Activated gamma-delta T cell treated with anti-CD3 and anti-CD28 coated beads, Interleukin-2, amount 50 U/mL, for 16 hours (primary cell): ENCODE measurements around the gene ARMC12.

ENCODE experiments used
- DNase-seq: peaks from one replicate; pipeline ENCODE4 v3.0.0-alpha.2; 2020; ENCODE audit warnings: low read depth

ARMC12 gene

DNA sequence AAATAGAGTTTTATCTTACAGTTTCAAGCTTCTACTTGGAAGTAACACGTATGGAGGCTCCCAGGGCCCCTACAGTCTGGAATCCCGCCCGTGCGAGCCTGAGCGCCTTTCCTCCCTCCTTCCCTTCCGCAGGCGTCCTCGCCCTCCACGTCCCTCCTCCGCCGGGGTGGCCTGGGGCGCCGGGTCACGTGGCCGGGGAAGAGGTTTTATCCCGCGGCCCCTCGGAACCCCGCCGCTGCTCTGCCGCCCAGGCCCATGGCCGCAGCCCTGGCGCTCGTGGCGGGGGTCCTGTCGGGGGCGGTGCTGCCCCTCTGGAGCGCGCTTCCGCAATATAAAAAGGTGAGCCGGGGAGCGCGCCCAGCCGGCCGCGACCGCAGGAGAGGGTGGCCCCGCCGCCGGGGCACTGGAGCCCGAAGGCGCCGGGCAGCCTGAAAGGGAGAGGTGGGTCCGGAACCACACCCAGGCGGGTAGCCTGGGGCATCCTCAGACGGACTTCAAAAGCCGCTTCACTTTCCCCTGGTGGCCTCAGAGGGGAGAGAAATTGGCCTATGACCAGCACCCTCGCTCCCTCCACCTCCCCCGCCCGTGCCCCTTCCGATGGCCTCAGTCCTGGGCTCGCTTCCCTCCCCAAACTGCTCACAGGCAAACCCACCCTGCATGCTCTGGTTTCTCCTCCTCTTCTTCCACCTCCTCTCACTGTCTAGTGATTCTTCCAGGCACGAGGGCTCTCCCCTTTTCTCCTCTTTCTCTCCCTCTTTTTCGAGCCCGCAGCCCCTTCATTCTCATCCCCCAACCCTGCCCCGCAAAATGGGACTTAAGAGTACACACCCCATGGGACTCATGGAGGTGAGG lies 39.8 kb downstream of the ARMC12 start, which contains the start of gene CLPSL2:
Gene CLPSL2, plus strand, starts transcription at position 235 of the 852 bp plus-strand sequence. Its CDS starts 21 bp downstream, at position 256.
- DNase-seq, result no peak

DNA sequence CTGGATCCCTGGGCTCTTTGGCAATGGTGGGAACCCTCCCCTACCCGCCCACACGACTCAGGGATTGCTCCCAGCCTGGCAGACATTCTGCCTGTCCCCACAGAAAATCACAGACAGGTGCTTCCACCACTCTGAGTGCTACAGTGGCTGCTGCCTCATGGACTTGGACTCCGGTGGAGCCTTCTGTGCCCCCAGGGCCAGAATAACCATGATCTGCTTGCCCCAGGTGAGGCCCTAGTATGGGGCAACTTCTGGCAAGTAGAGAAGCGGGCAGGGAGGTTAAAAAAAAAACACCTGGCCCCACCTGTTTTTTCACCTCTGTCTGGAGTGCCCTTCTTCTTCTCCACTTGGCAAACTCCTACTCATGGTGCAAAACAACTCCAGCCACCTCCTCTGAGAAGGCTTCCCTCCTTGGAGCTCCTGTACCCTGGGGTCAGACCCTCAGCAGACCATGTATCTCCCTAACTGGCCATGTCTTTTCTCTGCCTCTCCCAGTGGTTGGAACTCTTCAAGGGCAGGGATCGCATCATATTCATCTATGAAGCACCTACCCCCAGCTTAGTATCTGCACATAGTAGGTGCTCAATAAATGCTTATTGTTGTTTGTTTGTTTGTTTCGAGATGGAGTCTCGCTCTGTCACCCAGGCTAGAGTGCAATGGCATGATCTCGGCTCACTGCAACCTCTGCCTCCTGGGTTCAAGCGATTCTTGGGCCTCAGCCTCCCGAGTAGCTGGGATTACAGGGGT lies 40.7 kb downstream of the ARMC12 start:
- DNase-seq, result no peak

DNA sequence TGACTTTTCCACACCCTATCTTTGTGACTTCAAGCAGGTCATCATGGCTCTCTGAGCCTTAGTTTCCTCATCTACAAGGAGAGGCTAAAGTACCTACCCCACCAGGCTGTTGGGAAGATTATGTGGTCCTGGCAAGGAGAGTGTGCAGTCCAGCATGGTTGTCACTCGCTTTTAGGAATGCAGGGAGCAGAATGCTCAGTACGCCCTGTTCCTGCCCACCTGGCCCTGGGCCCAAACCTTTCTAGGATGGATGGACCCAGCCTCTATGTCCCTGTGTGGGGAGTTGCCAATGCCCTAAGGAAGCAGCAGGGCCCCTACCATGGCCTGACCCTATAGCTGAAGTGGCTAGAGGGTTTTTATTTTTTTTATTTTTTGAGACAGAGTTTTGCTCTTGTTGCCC lies 41.6 kb downstream of the ARMC12 start:
- DNase-seq, result no peak

DNA sequence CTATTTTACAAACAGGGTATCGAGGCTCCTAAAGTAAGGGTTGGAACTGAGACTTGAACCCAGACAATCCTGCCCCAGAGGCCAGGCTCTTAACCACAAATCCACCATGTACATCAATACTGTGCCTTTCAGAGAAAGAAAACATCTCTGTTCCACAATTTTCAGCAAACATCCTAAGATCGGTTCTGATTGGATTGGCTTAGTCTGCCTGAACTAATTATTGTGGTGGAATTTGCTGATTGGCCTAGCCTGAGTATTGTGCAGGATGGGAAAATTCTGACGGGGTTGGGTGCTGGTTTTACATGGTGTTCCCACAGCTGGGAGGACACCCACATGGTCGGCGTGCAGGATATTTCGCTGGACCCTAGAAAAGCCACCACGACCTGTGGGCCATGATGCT lies 43.9 kb downstream of the ARMC12 start, which contains the start of gene CLPSL1:
Gene CLPSL1, plus strand, starts transcription at position 301 of the 400 bp plus-strand sequence. Its CDS starts 92 bp downstream, at position 393.
- DNase-seq, result no peak

DNA sequence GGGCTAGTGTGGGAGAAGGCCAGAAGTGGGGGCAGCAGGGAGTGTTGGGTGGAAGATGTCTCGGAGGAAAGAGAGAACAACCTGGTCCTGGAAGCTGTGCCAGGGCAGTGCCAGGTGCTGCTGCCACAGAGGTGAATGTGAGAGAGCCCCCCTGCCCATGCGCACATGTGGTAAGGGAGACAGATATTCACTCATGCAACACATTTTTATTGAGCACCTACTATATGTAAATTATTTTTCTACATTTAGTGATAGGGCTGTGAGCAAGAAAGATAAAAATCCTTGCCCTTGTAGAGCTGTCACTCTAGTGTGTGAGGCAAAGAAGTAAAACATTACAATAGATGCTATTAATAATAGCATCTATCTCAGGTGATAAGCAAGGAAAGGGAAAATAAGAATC lies 44.5 kb downstream of the ARMC12 start:
- DNase-seq, result no peak

DNA sequence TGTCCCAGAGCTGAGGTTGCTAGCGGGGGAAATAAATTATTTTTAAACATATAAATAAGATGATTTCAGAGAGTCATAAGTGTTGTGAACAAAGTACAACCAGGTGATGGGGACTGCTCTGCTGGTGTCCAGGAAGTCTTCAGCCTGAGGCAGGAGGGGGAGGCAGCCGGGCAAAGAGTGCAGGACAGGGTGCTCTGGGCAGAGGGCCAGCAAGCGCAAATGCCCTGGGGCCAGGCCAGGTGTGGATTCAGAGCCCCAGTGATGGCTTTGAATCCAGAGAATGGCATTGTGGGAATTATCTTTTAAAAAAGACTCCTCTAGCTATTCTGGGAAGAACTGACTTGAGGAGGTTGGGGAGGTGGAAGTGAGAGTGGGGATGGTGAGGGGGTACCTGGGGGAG lies 45.6 kb downstream of the ARMC12 start:
- no peak for DNase-seq

DNA sequence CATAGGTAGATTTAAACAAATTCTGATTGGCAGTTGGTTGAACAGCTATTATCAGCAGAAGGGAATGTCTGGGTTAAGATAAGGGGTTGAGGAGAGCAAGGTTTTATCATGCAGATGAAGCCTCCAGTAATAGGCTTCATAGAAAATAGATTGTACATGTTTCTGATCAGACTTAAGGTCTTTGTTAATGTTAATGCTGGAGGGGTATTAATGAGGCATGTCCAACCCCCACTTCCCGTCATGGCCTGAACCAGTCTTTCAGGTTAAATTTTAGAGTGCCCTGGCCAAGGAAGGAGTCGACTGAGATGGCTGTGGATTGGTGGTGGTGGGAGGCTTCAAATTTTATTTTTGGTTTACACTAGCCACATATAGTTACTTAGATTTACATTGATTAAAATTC lies 47.4 kb downstream of the ARMC12 start:
- DNase-seq, result no peak

DNA sequence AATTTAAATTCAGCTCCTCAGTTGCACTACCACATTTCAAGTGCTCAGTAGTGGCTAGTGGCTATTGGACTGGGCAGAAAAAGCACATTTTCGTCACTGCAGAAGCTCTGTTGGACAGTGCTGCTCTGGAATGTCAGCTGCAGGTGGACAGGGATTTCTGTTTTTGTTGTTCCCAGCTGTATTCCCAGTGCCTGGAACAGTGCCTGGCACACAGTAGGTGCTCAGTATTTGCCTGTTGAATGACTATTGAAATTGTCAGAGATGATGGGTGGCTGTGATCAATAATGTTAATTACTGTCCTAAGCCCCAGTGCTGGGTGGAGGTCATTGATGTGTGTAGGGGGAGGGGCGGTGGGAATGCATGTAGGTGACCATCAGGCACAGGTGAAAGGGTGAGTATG lies 49.4 kb downstream of the ARMC12 start:
- no peak for DNase-seq

DNA sequence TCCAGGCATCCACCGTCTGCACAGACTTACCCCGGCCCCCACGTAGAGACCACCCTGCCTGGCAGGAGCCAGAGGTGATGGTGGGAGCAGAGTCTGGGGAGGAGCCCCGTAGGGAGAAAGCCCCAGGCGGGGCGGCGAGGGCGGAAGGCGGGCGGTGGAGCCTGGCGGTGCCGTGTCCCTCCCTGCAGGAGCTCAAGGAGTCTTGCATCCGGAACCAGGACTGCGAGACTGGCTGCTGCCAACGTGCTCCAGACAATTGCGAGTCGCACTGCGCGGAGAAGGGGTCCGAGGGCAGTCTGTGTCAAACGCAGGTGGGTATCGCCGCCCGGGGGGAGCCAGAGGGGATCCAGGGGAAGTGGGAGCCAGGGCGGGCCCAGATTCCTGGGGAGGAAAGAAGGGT lies 50.0 kb downstream of the ARMC12 start:
- no peak for DNase-seq

DNA sequence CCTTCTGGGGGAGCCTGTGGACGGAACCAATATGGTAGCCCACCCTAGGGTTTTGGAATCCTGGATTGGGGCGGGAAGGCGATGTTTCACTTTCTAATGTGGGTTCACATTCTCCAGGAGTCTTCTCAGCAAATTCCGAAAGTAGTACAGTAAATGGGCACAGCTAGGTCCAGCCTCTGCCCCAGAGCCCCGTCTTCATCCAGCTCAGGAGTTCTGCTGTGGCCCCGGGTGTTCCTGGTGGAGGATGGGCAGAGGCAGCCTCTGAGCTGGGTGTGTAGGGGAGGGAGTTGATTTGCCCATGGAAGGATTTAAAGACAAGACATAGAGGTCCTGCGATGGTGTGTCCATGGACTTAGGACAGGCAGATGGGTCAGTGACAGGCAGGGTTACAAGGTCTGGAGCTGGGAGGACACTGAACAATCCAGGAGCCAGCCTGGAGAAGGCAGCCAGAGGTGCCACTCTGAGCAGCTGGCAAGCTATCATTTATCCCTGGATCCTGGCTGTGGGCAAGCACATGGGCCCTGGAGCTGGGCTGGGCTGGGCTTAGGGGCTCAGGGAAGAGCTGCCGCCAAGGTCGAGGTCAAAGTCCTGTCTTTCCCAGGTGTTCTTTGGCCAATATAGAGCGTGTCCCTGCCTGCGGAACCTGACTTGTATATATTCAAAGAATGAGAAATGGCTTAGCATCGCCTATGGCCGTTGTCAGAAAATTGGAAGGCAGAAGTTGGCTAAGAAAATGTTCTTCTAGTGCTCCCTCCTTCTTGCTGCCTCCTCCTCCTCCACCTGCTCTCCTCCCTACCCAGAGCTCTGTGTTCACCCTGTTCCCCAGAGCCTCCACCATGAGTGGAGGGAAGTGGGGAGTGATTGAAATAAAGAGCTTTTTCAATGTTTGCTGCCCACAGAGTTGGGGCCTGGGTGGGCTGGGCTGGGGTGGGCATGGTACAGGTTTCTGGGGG lies 50.7 kb downstream of the ARMC12 start:
- no peak for DNase-seq

DNA sequence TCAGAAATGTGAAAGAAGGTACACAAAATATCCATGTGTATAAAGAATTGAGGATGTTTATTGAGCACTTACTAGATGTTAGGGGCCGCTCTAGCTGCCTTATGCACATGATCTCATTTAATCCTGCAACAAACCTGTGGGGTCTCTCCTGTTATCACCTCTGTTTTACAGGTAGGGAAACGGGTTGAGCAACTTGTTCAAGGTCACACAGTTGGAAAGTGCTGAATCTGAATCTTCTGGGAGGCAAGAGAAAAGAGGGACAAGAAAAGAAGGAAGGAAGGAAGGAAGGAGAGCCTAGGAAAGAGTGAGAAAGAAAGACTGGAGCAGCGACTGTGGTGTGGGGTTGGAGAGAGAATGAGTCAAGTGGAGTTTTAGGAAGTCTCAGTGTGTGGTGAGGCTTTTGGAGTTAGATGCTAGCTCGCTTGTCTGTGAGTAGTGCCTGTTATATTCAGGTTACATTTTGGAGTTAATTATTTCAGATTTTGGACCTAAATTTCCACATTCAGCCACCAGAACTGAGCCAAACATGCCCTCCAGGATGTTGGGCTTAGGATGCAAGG lies 51.7 kb downstream of the ARMC12 start:
- DNase-seq, result no peak

DNA sequence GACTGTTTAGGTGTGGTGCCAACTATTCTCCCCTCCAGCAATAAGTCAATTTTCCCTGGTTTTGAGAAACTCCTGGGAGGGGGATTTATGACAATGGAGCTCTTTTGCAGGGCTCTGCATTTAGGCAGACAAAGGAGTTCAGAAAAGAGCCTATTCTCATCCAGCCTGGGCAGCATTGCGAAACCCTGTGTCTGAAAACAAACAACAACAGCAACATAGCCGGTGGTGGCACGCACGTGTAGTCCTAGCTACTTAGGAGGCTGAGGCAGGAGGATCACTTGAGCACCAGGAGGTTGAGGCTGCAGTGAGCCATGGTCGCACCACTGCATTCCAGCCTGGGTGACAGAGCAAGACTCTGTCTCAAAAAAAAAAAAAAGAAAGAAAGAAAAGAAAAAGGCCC lies 53.9 kb downstream of the ARMC12 start:
- DNase-seq, result no peak

DNA sequence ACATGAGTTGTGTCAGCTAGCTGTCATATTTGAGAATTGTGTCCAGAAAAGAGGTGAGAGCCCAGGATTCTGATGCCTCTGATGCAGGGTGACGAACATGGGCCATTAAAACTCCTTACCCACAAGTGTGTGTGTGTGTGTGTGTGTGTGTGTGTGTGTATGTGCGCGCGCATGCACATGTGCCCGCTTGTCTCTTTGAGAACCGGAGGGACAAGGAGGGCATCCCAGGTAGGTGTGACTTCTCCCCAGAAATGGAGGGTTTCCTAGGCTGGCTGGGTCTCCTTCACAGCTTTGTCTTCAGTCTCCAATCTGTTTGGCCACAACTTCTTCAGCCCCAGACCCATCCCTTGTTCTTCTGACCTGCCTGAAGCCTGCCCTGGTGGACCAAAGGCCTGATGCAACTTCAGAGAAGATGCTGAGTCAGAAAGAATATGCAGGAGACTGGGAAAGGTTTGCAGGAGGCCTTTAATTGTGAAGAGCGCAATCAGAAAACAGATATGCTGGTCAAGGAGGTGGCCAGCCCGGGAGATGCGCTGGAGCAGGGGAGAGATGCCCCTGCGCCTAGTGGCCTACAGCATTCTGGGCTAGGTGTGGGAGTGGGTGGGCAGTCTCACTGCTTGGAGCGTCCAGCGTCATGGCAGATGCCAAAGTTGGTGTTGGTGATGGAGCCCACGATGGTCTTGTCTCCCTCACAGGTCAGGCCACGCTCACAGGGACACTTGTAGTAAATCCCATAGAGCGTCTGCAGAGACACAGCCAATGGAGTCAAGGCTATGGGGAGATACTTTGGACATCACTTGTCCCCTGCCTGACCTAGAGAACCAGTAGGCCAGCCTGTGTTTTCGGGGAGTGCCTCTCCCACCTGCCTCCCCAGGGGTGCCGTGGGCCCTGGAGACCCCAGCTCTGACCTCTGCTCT lies 58.0 kb downstream of the ARMC12 start:
- DNase-seq, result no peak

DNA sequence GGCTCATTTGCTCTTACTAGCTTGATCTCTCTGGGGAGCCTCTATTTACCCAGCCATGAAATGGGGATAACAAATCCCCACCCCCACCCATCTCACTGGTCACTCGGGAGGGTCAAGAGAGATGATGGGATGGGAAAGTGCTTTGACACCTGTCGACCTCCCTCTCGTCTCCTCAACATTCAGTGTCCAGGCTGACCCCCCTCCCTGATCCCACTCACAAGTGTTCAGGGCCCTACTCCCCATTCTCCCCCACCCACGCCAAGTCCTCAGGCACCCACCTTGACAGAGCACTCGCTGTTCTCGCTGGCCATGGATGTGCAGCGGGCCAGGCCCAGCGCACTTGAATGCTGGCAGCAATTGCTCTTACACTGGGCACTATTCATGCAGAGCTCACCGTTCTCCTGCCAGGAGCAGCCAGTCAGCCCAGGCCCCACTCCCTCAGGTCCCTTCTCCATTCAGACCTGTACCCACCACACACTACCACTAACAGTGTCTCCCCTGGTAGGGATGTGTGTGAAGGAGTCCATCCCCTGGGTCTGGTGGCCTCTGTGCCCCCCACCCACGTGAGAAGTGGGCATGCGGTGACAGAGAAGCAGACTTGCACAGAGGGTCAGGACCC lies 58.7 kb downstream of the ARMC12 start:
- DNase-seq, result no peak

DNA sequence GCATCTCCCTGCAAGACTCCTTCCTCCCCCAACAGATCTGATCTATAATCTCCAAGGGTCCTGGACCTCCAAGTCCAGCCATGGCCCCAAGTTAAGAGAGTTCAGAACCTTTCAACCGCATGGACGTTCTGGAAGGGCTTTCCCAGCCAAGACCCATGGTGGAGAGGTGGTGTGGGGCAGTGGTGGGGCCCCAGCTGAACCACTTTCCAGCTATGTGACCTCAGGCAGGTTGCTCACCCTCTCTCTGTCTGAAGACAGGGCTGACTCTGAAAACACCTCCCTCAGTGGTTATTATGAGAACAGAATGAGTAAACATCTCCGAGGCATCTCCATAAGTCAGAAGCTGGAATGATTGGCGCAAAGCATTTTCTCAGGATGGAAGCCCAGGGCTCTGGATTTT lies 59.4 kb downstream of the ARMC12 start:
- no peak for DNase-seq

DNA sequence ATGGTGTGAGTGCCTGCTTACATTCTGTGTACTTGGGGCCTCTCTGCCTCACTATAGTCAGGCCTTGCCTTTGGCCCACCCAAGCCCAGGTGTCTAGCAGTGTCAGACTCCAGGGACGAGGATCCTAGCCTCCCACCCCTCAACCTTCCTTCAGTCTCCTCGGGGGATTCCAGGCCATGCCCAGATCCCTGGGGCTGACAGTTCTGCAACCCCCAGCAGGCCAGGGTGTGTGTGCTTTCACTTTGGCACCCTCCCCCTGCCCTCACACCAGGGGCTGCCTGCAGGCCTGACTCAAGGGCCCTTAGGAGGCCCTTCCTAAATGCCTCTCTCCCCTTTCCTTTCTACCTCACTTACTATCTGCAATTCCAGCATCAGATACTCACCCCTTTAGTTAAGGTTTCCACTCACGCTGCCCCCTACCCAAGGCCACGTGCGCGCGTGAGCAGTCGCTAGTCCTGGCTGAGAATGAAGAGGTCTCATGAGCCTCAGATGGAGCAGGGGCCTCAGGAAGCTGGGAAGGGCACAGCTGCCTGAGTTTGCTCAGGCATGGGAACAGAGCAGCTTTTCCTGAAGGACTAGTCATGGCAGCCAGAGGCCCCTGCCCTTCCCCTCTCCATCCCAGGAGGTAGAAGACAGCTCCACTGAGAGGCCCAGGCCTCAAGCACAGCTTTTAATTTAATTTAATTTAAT lies 61.1 kb downstream of the ARMC12 start:
- no peak for DNase-seq
